Adipose tissue (tissue), 3 donors: ENCODE measurements around the gene SNX30. TPM values are rescaled to one million over a fixed set of nuclear protein-coding genes. Genes with fewer than 3 reads are reported as not detected.

Source experiments
- H3K27ac ChIP-seq: one replicate; pipeline ENCODE4 v1.5.1; 2013; ENCODE audit warnings: low read depth, low read length
- WGBS, 3 donors: extraction: QIAGEN DNeasy Blood & Tissue Kit; methylation state at CpG; one replicate each; pipeline ENCODE4 v1.1.7; 2013; 5-methylcytosine and 5-hydroxymethylcytosine counted together
- polyA plus RNA-seq, 3 donors: library from polyadenylated mRNA; stranded (reverse); fragments of 200-250 nt; gene quantifications; one replicate each; pipeline ENCODE4 v1.2.3, GENCODE V29; 2013
- donor health status: healthy with polysubstance abuse.
- donor health status: Bipolar disorder and iron deficiency.
- donor health status: healthy.

SNX30 gene
- polyA plus RNA-seq, 3 donors = 2.2 to 4.2 (median 3.3) TPM

GRCh38 chr9:112747094-112747493, 3.5 kb upstream of the SNX30 start:
- WGBS, 3 donors = 79 to 83% (median 80%) methylated on average over 7 of the region's 7 CpGs

GRCh38 chr9:112750764-112751055, 150 bp downstream of the SNX30 start:
- H3K27ac ChIP-seq = no peak overlapping the region
- 0 to 1% (median 0%) methylated on average over 1 to 49 of the region's 50 CpGs for WGBS, 3 donors

More at GRCh38 chr9:112747094-112747493, 3.5 kb upstream of the SNX30 start:
- no peak overlapping the region for H3K27ac ChIP-seq

- H3K27ac ChIP-seq = no peak overlapping the region
- 0 to 1% (median 0%) methylated on average over 42 to 49 of the region's 49 CpGs for WGBS, 3 donors
These were observed 666 bp downstream of the SNX30 start for GRCh38 chr9:112751056-112751795.

GRCh38 chr9:112752334-112753125, 2.0 kb downstream of the SNX30 start:
- 79 to 82% (median 80%) methylated on average over 6 of the region's 6 CpGs for WGBS, 3 donors
- H3K27ac ChIP-seq = no peak overlapping the region

GRCh38 chr9:112753725-112754124, 3.2 kb downstream of the SNX30 start:
- 61 to 89% (median 61%) methylated on average over 2 of the region's 2 CpGs for WGBS, 3 donors
- H3K27ac ChIP-seq = no peak overlapping the region

- WGBS, 3 donors = 53 to 79% (median 59%) methylated on average over 3 of the region's 3 CpGs
- H3K27ac ChIP-seq = no peak overlapping the region
These were observed 4.0 kb downstream of the SNX30 start for GRCh38 chr9:112754578-112754977.

- 56 to 75% (median 67%) methylated on average over 5 of the region's 5 CpGs for WGBS, 3 donors
- no peak overlapping the region for H3K27ac ChIP-seq
These were observed 4.5 kb downstream of the SNX30 start for GRCh38 chr9:112755016-112755427.

GRCh38 chr9:112755675-112756074, 5.1 kb downstream of the SNX30 start:
- 82 to 90% (median 84%) methylated on average over 4 of the region's 4 CpGs for WGBS, 3 donors
- H3K27ac ChIP-seq = no peak overlapping the region

- WGBS, 3 donors = 79 to 84% (median 80%) methylated on average over 7 of the region's 7 CpGs
- no peak overlapping the region for H3K27ac ChIP-seq
These were observed 6.8 kb downstream of the SNX30 start for GRCh38 chr9:112757282-112757883.

GRCh38 chr9:112757940-112758339, 7.4 kb downstream of the SNX30 start:
- no peak overlapping the region for H3K27ac ChIP-seq
- WGBS, 3 donors = 86 to 97% (median 91%) methylated on average over 2 of the region's 2 CpGs

- H3K27ac ChIP-seq = no peak overlapping the region
- WGBS, 3 donors = 77 to 92% (median 90%) methylated on average over 8 of the region's 8 CpGs
These were observed 10.3 kb downstream of the SNX30 start for GRCh38 chr9:112760821-112761220.

- WGBS, 3 donors = 81 to 93% (median 92%) methylated on average over 12 of the region's 12 CpGs
- H3K27ac ChIP-seq = no peak overlapping the region
These were observed 11.5 kb downstream of the SNX30 start for GRCh38 chr9:112761912-112762655.

GRCh38 chr9:112762726-112763518, 12.4 kb downstream of the SNX30 start:
- 95 to 97% (median 96%) methylated on average over 13 of the region's 13 CpGs for WGBS, 3 donors
- no peak overlapping the region for H3K27ac ChIP-seq

GRCh38 chr9:112764344-112764743, 13.8 kb downstream of the SNX30 start:
- 63 to 79% (median 70%) methylated on average over 5 of the region's 5 CpGs for WGBS, 3 donors

GRCh38 chr9:112764837-112765236, 14.3 kb downstream of the SNX30 start:
- 33 to 80% (median 73%) methylated on average over 7 of the region's 7 CpGs for WGBS, 3 donors

More at GRCh38 chr9:112764344-112764743, 13.8 kb downstream of the SNX30 start:
- no peak overlapping the region for H3K27ac ChIP-seq

GRCh38 chr9:112765281-112765680, 14.7 kb downstream of the SNX30 start:
- no peak overlapping the region for H3K27ac ChIP-seq
- WGBS, 3 donors = 59 to 97% (median 88%) methylated on average over 1 of the region's 1 CpG

More at GRCh38 chr9:112764837-112765236, 14.3 kb downstream of the SNX30 start:
- no peak overlapping the region for H3K27ac ChIP-seq

- no peak overlapping the region for H3K27ac ChIP-seq
- 50 to 78% (median 57%) methylated on average over 8 of the region's 8 CpGs for WGBS, 3 donors
These were observed 21.0 kb downstream of the SNX30 start for GRCh38 chr9:112771359-112772214.
